Measurements from ENCODE around the gene SMC6. TPM values are rescaled to one million over a fixed set of nuclear protein-coding genes. Genes with fewer than 3 reads are reported as not detected.

Gene SMC6
- polyA plus RNA-seq, 1 of the 3 experiments (the other 2 are of a cell fraction), result 6.5 TPM

DNA sequence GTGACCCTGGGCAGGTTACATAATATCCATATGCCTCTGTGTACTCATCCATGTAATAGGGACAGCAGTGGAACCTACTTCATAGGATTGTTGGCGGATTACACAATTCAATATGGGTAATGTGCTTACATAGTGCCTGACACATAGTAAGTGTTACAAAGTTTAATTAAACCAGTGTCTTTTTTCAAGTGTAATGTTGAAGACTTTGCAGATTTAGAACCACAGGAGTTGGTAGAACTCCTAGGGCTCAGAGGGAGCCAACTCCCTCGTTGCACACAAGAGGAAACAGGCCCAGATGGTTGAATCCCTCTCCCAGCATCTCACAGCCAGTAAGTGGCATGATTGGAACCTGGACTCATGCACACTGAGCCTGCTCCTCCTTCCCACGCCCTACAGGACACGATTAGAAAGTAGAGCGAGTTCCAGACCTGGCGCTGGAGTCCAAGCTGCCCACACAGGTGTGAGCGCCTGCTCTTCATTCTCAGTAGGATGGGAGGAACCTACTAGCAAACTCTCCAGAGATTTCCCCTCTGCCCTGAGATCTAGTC lies 115.3 kb downstream of the SMC6 start:
- ChIA-PET CTCF (no interaction called here), POLR2A (no interaction called here)
- H4K20me1 ChIP-seq (ENCODE audit: insufficient read depth), result no peaks in the 10 kb centered on the region
- H2AFZ ChIP-seq (ENCODE audit: low read depth), result no peak overlapping the region
- no peaks in the 10 kb centered on the region for H3K9me2 ChIP-seq
- H3K4me3 ChIP-seq (ENCODE audit: low read depth in 2 of 2, low read length in 1 of 2), result no peak overlapping the region
- no peaks in the 10 kb centered on the region for H3K79me2 ChIP-seq (ENCODE audit: insufficient read depth)
- H3K36me3 ChIP-seq (replicated peaks in 1 of 2; ENCODE audit: control insufficient read depth in 1 of 2, insufficient read depth in 2 of 2, low read length in 1 of 2), result no peaks in the 10 kb centered on the region
- WGBS (ENCODE audit: low lambda C conversion rate), result 79% methylated on average over 7 of the region's 7 CpGs
- TF ChIP-seq, protein P1, sequence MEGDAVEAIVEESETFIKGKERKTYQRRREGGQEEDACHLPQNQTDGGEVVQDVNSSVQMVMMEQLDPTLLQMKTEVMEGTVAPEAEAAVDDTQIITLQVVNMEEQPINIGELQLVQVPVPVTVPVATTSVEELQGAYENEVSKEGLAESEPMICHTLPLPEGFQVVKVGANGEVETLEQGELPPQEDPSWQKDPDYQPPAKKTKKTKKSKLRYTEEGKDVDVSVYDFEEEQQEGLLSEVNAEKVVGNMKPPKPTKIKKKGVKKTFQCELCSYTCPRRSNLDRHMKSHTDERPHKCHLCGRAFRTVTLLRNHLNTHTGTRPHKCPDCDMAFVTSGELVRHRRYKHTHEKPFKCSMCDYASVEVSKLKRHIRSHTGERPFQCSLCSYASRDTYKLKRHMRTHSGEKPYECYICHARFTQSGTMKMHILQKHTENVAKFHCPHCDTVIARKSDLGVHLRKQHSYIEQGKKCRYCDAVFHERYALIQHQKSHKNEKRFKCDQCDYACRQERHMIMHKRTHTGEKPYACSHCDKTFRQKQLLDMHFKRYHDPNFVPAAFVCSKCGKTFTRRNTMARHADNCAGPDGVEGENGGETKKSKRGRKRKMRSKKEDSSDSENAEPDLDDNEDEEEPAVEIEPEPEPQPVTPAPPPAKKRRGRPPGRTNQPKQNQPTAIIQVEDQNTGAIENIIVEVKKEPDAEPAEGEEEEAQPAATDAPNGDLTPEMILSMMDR (IDR thresholded peaks at IDR 0.05), result no peak
- TF ChIP-seq, protein P2, sequence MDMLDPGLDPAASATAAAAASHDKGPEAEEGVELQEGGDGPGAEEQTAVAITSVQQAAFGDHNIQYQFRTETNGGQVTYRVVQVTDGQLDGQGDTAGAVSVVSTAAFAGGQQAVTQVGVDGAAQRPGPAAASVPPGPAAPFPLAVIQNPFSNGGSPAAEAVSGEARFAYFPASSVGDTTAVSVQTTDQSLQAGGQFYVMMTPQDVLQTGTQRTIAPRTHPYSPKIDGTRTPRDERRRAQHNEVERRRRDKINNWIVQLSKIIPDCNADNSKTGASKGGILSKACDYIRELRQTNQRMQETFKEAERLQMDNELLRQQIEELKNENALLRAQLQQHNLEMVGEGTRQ (IDR thresholded peaks at IDR 0.05; ENCODE audit: borderline replicate concordance, low read depth, low read length), result no peak
- TF ChIP-seq FOXJ3 (CRISPR knock-in tag; IDR thresholded peaks at IDR 0.05), result no peak
- TF ChIP-seq GABPA (IDR thresholded peaks at IDR 0.05; ENCODE audit: low read depth), result no peak
- no peak for TF ChIP-seq CHD2 (IDR thresholded peaks at IDR 0.05; ENCODE audit: low read length, partially characterized antibody)
- TF ChIP-seq TCF12 (IDR thresholded peaks at IDR 0.05), result no peak
- TF ChIP-seq RFX5 (IDR thresholded peaks at IDR 0.05; ENCODE audit: low read length), result no peak
- no peak for TF ChIP-seq FOSL2 (IDR thresholded peaks at IDR 0.05; ENCODE audit: borderline replicate concordance, low read depth)
- no peak for TF ChIP-seq RCOR1 (IDR thresholded peaks at IDR 0.05; ENCODE audit: low read length)
- no peak for TF ChIP-seq RAD21 (IDR thresholded peaks at IDR 0.05; ENCODE audit: low read length)
- TF ChIP-seq USF1 (IDR thresholded peaks at IDR 0.05; ENCODE audit: borderline replicate concordance, low read depth), result no peak
- TF ChIP-seq, protein P3, sequence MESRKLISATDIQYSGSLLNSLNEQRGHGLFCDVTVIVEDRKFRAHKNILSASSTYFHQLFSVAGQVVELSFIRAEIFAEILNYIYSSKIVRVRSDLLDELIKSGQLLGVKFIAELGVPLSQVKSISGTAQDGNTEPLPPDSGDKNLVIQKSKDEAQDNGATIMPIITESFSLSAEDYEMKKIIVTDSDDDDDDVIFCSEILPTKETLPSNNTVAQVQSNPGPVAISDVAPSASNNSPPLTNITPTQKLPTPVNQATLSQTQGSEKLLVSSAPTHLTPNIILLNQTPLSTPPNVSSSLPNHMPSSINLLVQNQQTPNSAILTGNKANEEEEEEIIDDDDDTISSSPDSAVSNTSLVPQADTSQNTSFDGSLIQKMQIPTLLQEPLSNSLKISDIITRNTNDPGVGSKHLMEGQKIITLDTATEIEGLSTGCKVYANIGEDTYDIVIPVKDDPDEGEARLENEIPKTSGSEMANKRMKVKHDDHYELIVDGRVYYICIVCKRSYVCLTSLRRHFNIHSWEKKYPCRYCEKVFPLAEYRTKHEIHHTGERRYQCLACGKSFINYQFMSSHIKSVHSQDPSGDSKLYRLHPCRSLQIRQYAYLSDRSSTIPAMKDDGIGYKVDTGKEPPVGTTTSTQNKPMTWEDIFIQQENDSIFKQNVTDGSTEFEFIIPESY (IDR thresholded peaks at IDR 0.05; ENCODE audit: borderline replicate concordance, low read depth), result no peak
- no peak overlapping the region for H3K9ac ChIP-seq
- no peak for DNase-seq
- H3K9me3 ChIP-seq, result no peaks in the 10 kb centered on the region
- H3K27ac ChIP-seq (ENCODE audit: low read depth in 2 of 2, low read length in 1 of 2), result no peak overlapping the region
- H3K4me2 ChIP-seq, result no peak overlapping the region
- peaks cover 4 to 6% of the 10 kb centered on the region in 2 experiments; a peak in 3 of 4 replicates for H3K4me1 ChIP-seq (ENCODE audit: control insufficient read depth in 1 of 2, insufficient read depth in 2 of 2, low read depth in 1 of 2, low read length in 1 of 2)
- H3F3A ChIP-seq (replicated peaks; ENCODE audit: insufficient read depth), result peaks cover 6% of the 10 kb centered on the region
- H3K27me3 ChIP-seq (ENCODE audit: insufficient read depth), result no peaks in the 10 kb centered on the region
